Transverse colon (tissue), 4 donors: ENCODE results near the gene TXN2. TPM values are rescaled to one million over a fixed set of nuclear protein-coding genes. Genes with fewer than 3 reads are reported as not detected.

Experiments used
- DNase-seq: peaks from one replicate; pipeline ENCODE4 v3.0.0-alpha.2; 2019
- H3K27ac ChIP-seq, 4 donors: fragments of 200-600 bp; sonication (generic); 2 replicates each; pipeline ENCODE4 v1.5.1; 2016 to 2018; ENCODE audit warnings: inconsistent platforms in 4 of 4
- H3K27me3 ChIP-seq: fragments of 200-600 bp; sonication (generic); 2 replicates; pipeline ENCODE4 v1.5.1; 2017; ENCODE audit warnings: inconsistent platforms
- H3K36me3 ChIP-seq, 4 donors: fragments of 200-600 bp; sonication (generic); 2 replicates each; pipeline ENCODE4 v1.5.1; 2017 to 2019; ENCODE audit warnings: inconsistent platforms in 4 of 4
- H3K4me1 ChIP-seq, 4 donors: fragments of 200-600 bp; sonication (generic); 2 replicates each; pipeline ENCODE4 v1.5.1; 2017 to 2020; ENCODE audit warnings: inconsistent platforms in 4 of 4
- H3K4me3 ChIP-seq, 4 donors: fragments of 200-600 bp; sonication (generic); 1 replicate in 1 of 4; 2 replicates in 3 of 4; pipeline versions ENCODE4 v1.5.1 to v1.6.1; 2017 to 2019; ENCODE audit warnings: inconsistent platforms in 4 of 4
- H3K9me3 ChIP-seq, 2 donors: fragments of 200-600 bp; sonication (generic); 2 replicates each; pipeline ENCODE4 v1.5.1; 2017 to 2019; ENCODE audit warnings: inconsistent platforms in 2 of 2
- CTCF ChIP-seq, 5 experiments: fragments of 200-600 bp in 3 of 5; fragments of 450-650 bp in 2 of 5; sonication (generic) in 3 of 5; IDR thresholded peaks; 1 replicate in 2 of 5; 2 replicates in 3 of 5; pipeline ENCODE4 v1.5.1; 2016 to 2017; ENCODE audit warnings: antibody characterized with exemption in 5 of 5, inconsistent platforms in 3 of 5, mild to moderate bottlenecking in 2 of 5, moderate library complexity in 1 of 5
- EP300 ChIP-seq: sonication (generic); formaldehyde crosslinking; IDR thresholded peaks from one replicate; pipeline ENCODE4 v1.6.1; 2017; ENCODE audit warnings: antibody characterized with exemption, low read depth
- POLR2A ChIP-seq: fragments of 450-650 bp; IDR thresholded peaks from one replicate; pipeline ENCODE4 v1.6.1; 2016; ENCODE audit warnings: antibody characterized with exemption, mild to moderate bottlenecking, moderate library complexity
- POLR2AphosphoS5 ChIP-seq, 3 donors: sonication (generic); formaldehyde crosslinking; IDR thresholded peaks; one replicate each; pipeline ENCODE4 v1.6.1; 2016; ENCODE audit warnings: antibody characterized with exemption in 3 of 3
- WGBS, 2 donors: methylation state at CpG; one replicate each; pipeline ENCODE4 v1.1.5; 2018; ENCODE audit warnings: low coverage in 1 of 2; 5-methylcytosine and 5-hydroxymethylcytosine counted together
- in situ Hi-C, 4 donors: fragments of 200-750 bp; cut with MboI; loops; one replicate each; pipeline versions ENCODE4 v1.15.0 to v1.15.1; 2017; ENCODE audit warnings: low sequenced_read_pairs in 3 of 4, low pct_ligation_motif_present in 1 of 4, low pct_unique_long_range_greater_than_20kb in 1 of 4
- intact Hi-C: fragments of 100-400 bp; cut with DNase I; formaldehyde crosslinking; loops from one replicate; pipeline ENCODE4 v1.15.1; 2023; ENCODE audit warnings: low total_unique reads
- total RNA-seq, 4 donors: library from RNA; depleted of rRNA; stranded (reverse); fragments of >200 nt; gene quantifications; one replicate each; pipeline ENCODE4 v1.1.0, GENCODE V29; 2016

The TXN2 gene
- total RNA-seq, 4 donors from 2014 or later = 68.5 to 317 (median 93.3) TPM

- Histone ChIP-seq H3K9me3 (no peaks in the 10 kb centered on the region), H3K27ac (peak overlapping the region; percentile 98), H3K4me3 (no peak overlapping the region), H3K27me3 (no peaks in the 10 kb centered on the region), H3K4me1 (peaks cover 18 to 72% (median 49%) of the 10 kb centered on the region in 4 donors), H3K36me3 (no peaks in the 10 kb centered on the region)
- WGBS, 2 donors = 82% methylated on average over 16 of the region's 20 CpGs; no CpG with 5 or more reads in 1 of the 2 donors
- DNase-seq = no peak
- intact Hi-C loops = loop anchor here (5.0 kb wide), 1 partner anchor 87 kb away; no protein-coding TSS in a partner anchor
- in situ Hi-C loops = loop anchor here in 1 of 4 donors (10.0 kb wide), 1 partner anchor 160 kb away; no protein-coding TSS in a partner anchor
- TF ChIP-seq POLR2AphosphoS5 (IDR thresholded peaks at IDR 0.05) = no peak
- no peak for TF ChIP-seq POLR2A
- TF ChIP-seq CTCF (IDR thresholded peaks at IDR 0.05) = no peak
Measured at GRCh38 chr22:36464715-36465231, 16.7 kb downstream of the TXN2 start.

DNA sequence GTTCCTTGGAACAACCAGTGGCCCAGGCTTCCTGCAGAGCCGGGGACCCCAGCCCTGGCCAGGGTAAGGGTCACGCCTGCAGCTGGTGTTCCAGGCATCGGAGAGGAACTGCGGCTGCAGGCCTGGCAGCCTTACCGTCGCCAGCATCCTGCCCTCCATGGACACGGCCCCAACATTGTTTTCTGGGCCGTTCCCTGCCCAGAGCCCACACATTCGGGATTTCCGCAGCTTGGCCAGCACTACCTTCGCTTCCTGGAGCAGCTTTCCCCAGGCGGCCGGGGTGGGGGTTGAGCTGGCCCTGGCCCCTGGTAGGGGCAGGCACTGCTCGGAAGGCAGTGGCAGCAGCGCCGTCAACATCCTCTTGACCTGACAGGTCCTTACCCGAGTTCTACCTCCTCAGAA lies 17.7 kb downstream of the TXN2 start:
- H3K27ac ChIP-seq = peak overlapping the region; percentile 98
- no peaks in the 10 kb centered on the region for H3K27me3 ChIP-seq
- no peak for DNase-seq
- no peak overlapping the region for H3K4me3 ChIP-seq
- in situ Hi-C loops = loop anchor here in 1 of 4 donors (10.0 kb wide), 1 partner anchor 159 kb away; no protein-coding TSS in a partner anchor
- intact Hi-C loops = no loop called here
- no peak for TF ChIP-seq CTCF (IDR thresholded peaks at IDR 0.05)
- no peak for TF ChIP-seq POLR2A
- TF ChIP-seq EP300 = peak; percentile 19
- peak in 2 of 3 donors; percentile 7 to 40 for TF ChIP-seq POLR2AphosphoS5 (IDR thresholded peaks at IDR 0.05)
- H3K4me1 ChIP-seq = peaks cover 15 to 66% (median 49%) of the 10 kb centered on the region in 4 donors
- no peaks in the 10 kb centered on the region for H3K36me3 ChIP-seq
- H3K9me3 ChIP-seq = no peaks in the 10 kb centered on the region
- 60% methylated on average over 11 of the region's 17 CpGs; no CpG with 5 or more reads in 1 of the 2 donors for WGBS, 2 donors

- Histone ChIP-seq H3K4me1 (peaks cover 25 to 66% (median 53%) of the 10 kb centered on the region in 4 donors), H3K36me3 (no peaks in the 10 kb centered on the region)
- WGBS, 2 donors = 63 to 76% methylated on average over 3 to 16 of the region's 16 CpGs
Measured at GRCh38 chr22:36461665-36462649, 19.5 kb downstream of the TXN2 start.

More at GRCh38 chr22:36461665-36462649, 19.5 kb downstream of the TXN2 start:
- Histone ChIP-seq H3K27me3 (no peaks in the 10 kb centered on the region), H3K9me3 (no peaks in the 10 kb centered on the region), H3K4me3 (no peak overlapping the region), H3K27ac (peak overlapping the region; percentile 98)
- DNase-seq = no peak
- in situ Hi-C loops = loop anchor here in 1 of 4 donors (10.0 kb wide), 1 partner anchor 157 kb away; no protein-coding TSS in a partner anchor
- intact Hi-C loops = no loop called here
- TF ChIP-seq CTCF (IDR thresholded peaks at IDR 0.05) (no peak), POLR2A (no peak), EP300 (no peak), POLR2AphosphoS5 (IDR thresholded peaks at IDR 0.05) (no peak)
